GM12892 (cell line): ENCODE results near the gene CD19.

ENCODE experiments used
- POLR2A ChIP-seq: IDR thresholded peaks from 2 replicates; pipeline ENCODE4 v1.6.1; 2011; ENCODE audit warnings: low read depth, low read length, control low read depth
- POLR2AphosphoS5 ChIP-seq: IDR thresholded peaks from 2 replicates; pipeline ENCODE4 v1.6.1; 2011; ENCODE audit warnings: low read depth, low read length, control low read depth
- TAF1 ChIP-seq: IDR thresholded peaks from 2 replicates; pipeline ENCODE4 v1.6.1; 2011; ENCODE audit warnings: low read depth, mild to moderate bottlenecking, control low read depth, low read length, borderline replicate concordance

DNA sequence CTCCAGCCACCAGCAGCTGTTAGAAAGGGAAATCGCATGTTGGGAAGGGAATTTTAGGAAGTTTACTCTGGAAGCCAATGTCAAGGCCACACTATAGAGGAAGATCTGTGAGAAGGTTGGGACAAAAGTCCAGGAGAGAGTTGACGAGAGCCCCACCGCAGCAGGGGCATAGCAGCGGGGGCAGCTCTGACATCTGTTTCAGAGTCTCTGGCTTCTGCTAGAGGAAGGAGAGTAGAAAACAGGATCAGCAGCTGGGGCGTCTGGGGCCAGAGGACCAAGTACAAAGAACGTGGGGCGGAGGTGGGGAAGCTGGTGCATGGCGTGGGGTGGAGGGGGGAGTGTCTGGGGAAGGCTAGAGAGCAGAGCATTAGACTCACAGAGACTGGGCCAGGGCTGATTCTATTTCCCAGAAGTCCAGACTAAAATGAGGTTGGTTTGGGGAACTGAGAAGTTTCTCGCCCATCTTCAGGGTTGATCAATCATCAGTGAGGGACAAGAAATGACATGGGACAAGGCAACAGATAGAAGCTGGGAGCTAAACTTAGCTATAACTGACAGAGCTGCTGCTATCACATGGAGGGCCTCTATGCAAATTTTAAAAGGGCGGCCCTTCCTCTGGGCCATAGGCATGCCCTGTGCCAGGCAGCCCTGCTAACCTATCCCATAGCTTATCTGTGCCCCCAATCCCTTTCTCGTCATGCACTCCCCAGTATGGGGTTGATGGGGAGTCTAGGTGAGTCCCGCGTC, 7.9 kb upstream of the CD19 start:
- TF ChIP-seq POLR2A = peak; percentile 44
- TF ChIP-seq POLR2AphosphoS5 = peak; percentile 64; the same call in 1 of the 2 replicates
- TF ChIP-seq TAF1 = 0 out of 2 replicates have a peak, but pooled peaks have one; percentile 20
